ENCODE measurements around the gene LRP1-AS. TPM values are rescaled to one million over a fixed set of nuclear protein-coding genes. Genes with fewer than 3 reads are reported as not detected.

The LRP1-AS gene
- total and polyA plus RNA-seq, 2 experiments from 2014 or later: 0.59 TPM; not detected in 1

GRCh38 chr12:57190821-57191220, 43.4 kb upstream of the LRP1-AS start:
- no peak overlapping the region for H3K4me3 ChIP-seq
- H3K27me3 ChIP-seq: no peaks in the 10 kb centered on the region
- no peak for DNase-seq (ENCODE audit: low spot score)
- H4K20me1 ChIP-seq (ENCODE audit: insufficient read depth, poor library complexity, severe bottlenecking): no peaks in the 10 kb centered on the region
- no peak for TF ChIP-seq EZH2phosphoT487 (IDR thresholded peaks at IDR 0.05; ENCODE audit: low read depth, severe bottlenecking, unreplicated experiment)
- no peak for TF ChIP-seq CTCF (IDR thresholded peaks at IDR 0.05; ENCODE audit: poor library complexity)
- TF ChIP-seq EZH2 (IDR thresholded peaks at IDR 0.05; ENCODE audit: borderline replicate concordance): no peak
- H3K4me2 ChIP-seq: no peak overlapping the region
- no peaks in the 10 kb centered on the region for H3K9me3 ChIP-seq (ENCODE audit: low read depth)
- H3K9me2 ChIP-seq (replicated peaks; ENCODE audit: insufficient read depth): no peaks in the 10 kb centered on the region
- no peak overlapping the region for H2AFZ ChIP-seq
- no peaks in the 10 kb centered on the region for H3K4me1 ChIP-seq (ENCODE audit: insufficient read depth)
- no peak overlapping the region for H3K27ac ChIP-seq
- WGBS (ENCODE audit: low lambda C conversion rate, missing lambda C conversion rate): 95% methylated on average over 23 of the region's 23 CpGs
- H3K79me2 ChIP-seq: no peaks in the 10 kb centered on the region
- no peaks in the 10 kb centered on the region for H3K36me3 ChIP-seq (replicated peaks; ENCODE audit: insufficient read depth, low read depth)

- no peaks in the 10 kb centered on the region for H3K36me3 ChIP-seq (replicated peaks; ENCODE audit: insufficient read depth, low read depth)
- H3K27ac ChIP-seq: no peak overlapping the region
- no peak overlapping the region for H3K4me3 ChIP-seq
- DNase-seq (ENCODE audit: low spot score): no peak
- no peaks in the 10 kb centered on the region for H3K9me2 ChIP-seq (replicated peaks; ENCODE audit: insufficient read depth)
- no peak overlapping the region for H2AFZ ChIP-seq
- H4K20me1 ChIP-seq (ENCODE audit: insufficient read depth, poor library complexity, severe bottlenecking): no peaks in the 10 kb centered on the region
- 92% methylated on average over 6 of the region's 6 CpGs for WGBS (ENCODE audit: low lambda C conversion rate, missing lambda C conversion rate)
- H3K4me1 ChIP-seq (ENCODE audit: insufficient read depth): no peaks in the 10 kb centered on the region
- H3K9me3 ChIP-seq (ENCODE audit: low read depth): no peaks in the 10 kb centered on the region
- no peak overlapping the region for H3K4me2 ChIP-seq
- no peaks in the 10 kb centered on the region for H3K79me2 ChIP-seq
- TF ChIP-seq EZH2 (IDR thresholded peaks at IDR 0.05; ENCODE audit: borderline replicate concordance): no peak
- no peak for TF ChIP-seq EZH2phosphoT487 (IDR thresholded peaks at IDR 0.05; ENCODE audit: low read depth, severe bottlenecking, unreplicated experiment)
- no peak for TF ChIP-seq CTCF (IDR thresholded peaks at IDR 0.05; ENCODE audit: poor library complexity)
- no peaks in the 10 kb centered on the region for H3K27me3 ChIP-seq
Observed at GRCh38 chr12:57190037-57190436, 42.6 kb upstream of the LRP1-AS start.

GRCh38 chr12:57188090-57188425, 40.6 kb upstream of the LRP1-AS start:
- no peaks in the 10 kb centered on the region for H3K4me1 ChIP-seq (ENCODE audit: insufficient read depth)
- 96% methylated on average over 8 of the region's 8 CpGs for WGBS (ENCODE audit: low lambda C conversion rate, missing lambda C conversion rate)
- H3K36me3 ChIP-seq (replicated peaks; ENCODE audit: insufficient read depth, low read depth): no peaks in the 10 kb centered on the region
- H2AFZ ChIP-seq: no peak overlapping the region
- no peak overlapping the region for H3K27ac ChIP-seq
- H3K4me3 ChIP-seq: no peak overlapping the region
- no peaks in the 10 kb centered on the region for H3K9me3 ChIP-seq (ENCODE audit: low read depth)
- no peak for TF ChIP-seq EZH2phosphoT487 (IDR thresholded peaks at IDR 0.05; ENCODE audit: low read depth, severe bottlenecking, unreplicated experiment)
- TF ChIP-seq CTCF (IDR thresholded peaks at IDR 0.05; ENCODE audit: poor library complexity): no peak
- TF ChIP-seq EZH2 (IDR thresholded peaks at IDR 0.05; ENCODE audit: borderline replicate concordance): no peak
- no peaks in the 10 kb centered on the region for H3K27me3 ChIP-seq
- no peaks in the 10 kb centered on the region for H3K79me2 ChIP-seq
- DNase-seq (ENCODE audit: low spot score): no peak
- no peaks in the 10 kb centered on the region for H4K20me1 ChIP-seq (ENCODE audit: insufficient read depth, poor library complexity, severe bottlenecking)
- H3K4me2 ChIP-seq: no peak overlapping the region
- no peaks in the 10 kb centered on the region for H3K9me2 ChIP-seq (replicated peaks; ENCODE audit: insufficient read depth)

Data from hepatocyte (in vitro differentiated cells).